Vagina (tissue), 2 donors: ENCODE measurements around the gene WDR35.

Source experiments
- CTCF ChIP-seq, 3 experiments: fragments of 450-650 bp in 2 of 3; fragments of 200-600 bp in 1 of 3; sonication (generic) in 1 of 3; IDR thresholded peaks; one replicate each; pipeline ENCODE4 v1.5.1; 2017 to 2019; ENCODE audit warnings: antibody characterized with exemption in 3 of 3, mild to moderate bottlenecking in 2 of 3, moderate library complexity in 2 of 3
- POLR2A ChIP-seq, 2 donors: fragments of 450-650 bp; IDR thresholded peaks; one replicate each; pipeline ENCODE4 v1.6.1; 2017; ENCODE audit warnings: antibody characterized with exemption in 2 of 2, mild to moderate bottlenecking in 2 of 2, moderate library complexity in 2 of 2
- POLR2AphosphoS5 ChIP-seq, 2 donors: sonication (generic); formaldehyde crosslinking; IDR thresholded peaks; one replicate each; pipeline ENCODE4 v1.9.0; 2017; ENCODE audit warnings: antibody characterized with exemption in 2 of 2, mild to moderate bottlenecking in 2 of 2, low read depth in 1 of 2; ENCODE audit not compliant: insufficient read depth in 1 of 2

GRCh38 chr2:19882286-19882685 is 107.6 kb downstream of the WDR35 start:
- TF ChIP-seq CTCF (IDR thresholded peaks at IDR 0.05) (no peak), POLR2AphosphoS5 (IDR thresholded peaks at IDR 0.05; ENCODE audit: insufficient read depth in 1 of 2, low read depth in 1 of 2) (no peak), POLR2A (IDR thresholded peaks at IDR 0.05) (no peak)
